HG03108 (cell line): Measurements from ENCODE around the gene SLC24A1.

Experiments
- ATAC-seq: cut with Tn5 transposase; IDR thresholded peaks from one replicate; pipeline ENCODE4 v1.9.1; 2021; ENCODE audit warnings: moderate library complexity; ENCODE audit not compliant: unreplicated experiment

SLC24A1 gene

GRCh38 chr15:65621638-65622037 lies at the start of gene SLC24A1:
Gene SLC24A1, plus strand, starts transcription at chr15:65621938. Its CDS starts 2,143 bp downstream, at chr15:65624081.
- no peak for ATAC-seq

- no peak for ATAC-seq
These were observed 49.8 kb upstream of the SLC24A1 start for GRCh38 chr15:65571971-65572370.

GRCh38 chr15:65576664-65577063 lies 45.1 kb upstream of the SLC24A1 start:
- ATAC-seq: no peak

GRCh38 chr15:65577129-65577996 lies 44.4 kb upstream of the SLC24A1 start:
- no peak for ATAC-seq

- ATAC-seq: no peak
These were observed 42.6 kb upstream of the SLC24A1 start for GRCh38 chr15:65578904-65579728.

- ATAC-seq: no peak
These were observed 42.0 kb upstream of the SLC24A1 start for GRCh38 chr15:65579762-65580161.

GRCh38 chr15:65580287-65580686 lies 41.5 kb upstream of the SLC24A1 start:
- no peak for ATAC-seq

- ATAC-seq: no peak
These were observed 38.0 kb upstream of the SLC24A1 start for GRCh38 chr15:65583701-65584100.

- ATAC-seq: no peak
These were observed 37.5 kb upstream of the SLC24A1 start for GRCh38 chr15:65584241-65584640.

- no peak for ATAC-seq
These were observed 34.6 kb upstream of the SLC24A1 start for GRCh38 chr15:65587094-65587493.

- ATAC-seq: no peak
These were observed 25.8 kb upstream of the SLC24A1 start for GRCh38 chr15:65595960-65596359.

GRCh38 chr15:65598468-65598867 lies 23.3 kb upstream of the SLC24A1 start:
- no peak for ATAC-seq

GRCh38 chr15:65599677-65600076 lies 22.1 kb upstream of the SLC24A1 start:
- no peak for ATAC-seq

- ATAC-seq: no peak
These were observed 18.6 kb upstream of the SLC24A1 start for GRCh38 chr15:65603134-65603533.

- no peak for ATAC-seq
These were observed 18.2 kb upstream of the SLC24A1 start for GRCh38 chr15:65603559-65603958.

GRCh38 chr15:65610871-65611718 lies 10.6 kb upstream of the SLC24A1 start, which contains the start of gene INTS14:
Gene INTS14, minus strand, starts transcription at chr15:65611131. Its CDS starts 3,751 bp downstream, at chr15:65607380.
- peak; percentile 97 for ATAC-seq

- no peak for ATAC-seq
These were observed 9.7 kb upstream of the SLC24A1 start for GRCh38 chr15:65611888-65612615.

GRCh38 chr15:65612616-65612946 lies 9.2 kb upstream of the SLC24A1 start:
- ATAC-seq: no peak

GRCh38 chr15:65612949-65613744 lies 8.6 kb upstream of the SLC24A1 start:
- no peak for ATAC-seq
